WTC11 (cell line): ENCODE measurements around the gene NDUFA13. TPM values are rescaled to one million over a fixed set of nuclear protein-coding genes. Genes with fewer than 3 reads are reported as not detected.

Experiments used
- ATAC-seq: fragments of 200-7000 bp; cut with Tn5 transposase; 2 replicates; pipeline ENCODE4 v1.10.0; 2021; ENCODE audit warnings: mild to moderate bottlenecking, moderate library complexity
- CTCF ChIA-PET: fragments of 300-600 bp; sonication (Branson Sonifier 250); formaldehyde crosslinking; loops from one replicate; lab custom pipeline; 2021; ENCODE audit warnings: antibody characterized with exemption; lab: Charles Lee
- POLR2A ChIA-PET: fragments of 350-600 bp; sonication (Branson Sonifier 250); formaldehyde crosslinking; loops from one replicate; lab custom pipeline; 2021; ENCODE audit warnings: antibody characterized with exemption; lab: Charles Lee
- DNase-seq: peaks from one replicate; pipeline ENCODE4 v3.0.0; 2021; ENCODE audit warnings: low spot score
- H3K27ac Mint-ChIP-seq: 2 replicates; pipeline ENCODE4 v1.8.0; 2021; ENCODE audit warnings: mixed read lengths
- H3K27me3 Mint-ChIP-seq: 2 replicates; pipeline ENCODE4 v1.8.0; 2021; ENCODE audit warnings: low read depth, mild to moderate bottlenecking, moderate library complexity, mixed read lengths
- H3K36me3 Mint-ChIP-seq: 2 replicates; pipeline ENCODE4 v1.8.0; 2021; ENCODE audit warnings: mixed read lengths
- H3K4me1 Mint-ChIP-seq: 2 replicates; pipeline ENCODE4 v1.8.0; 2022; ENCODE audit warnings: mixed read lengths
- H3K4me3 Mint-ChIP-seq: 2 replicates; pipeline ENCODE4 v1.8.0; 2021; ENCODE audit warnings: mild to moderate bottlenecking, moderate library complexity, mixed read lengths
- H3K9me3 Mint-ChIP-seq: 2 replicates; pipeline ENCODE4 v1.8.0; 2021; ENCODE audit warnings: mixed read lengths
- ATF3 ChIP-seq: sonication (generic); formaldehyde crosslinking; conservative IDR thresholded peaks from 2 replicates; pipeline ENCODE4 v1.8.1; 2022; ENCODE audit warnings: mild to moderate bottlenecking, missing genetic modification reagents
- E2F4 ChIP-seq: sonication (generic); formaldehyde crosslinking; IDR thresholded peaks from 2 replicates; pipeline ENCODE4 v1.8.1; 2022; ENCODE audit warnings: low read depth, mild to moderate bottlenecking, moderate library complexity, missing genetic modification reagents, borderline replicate concordance
- E2F5 ChIP-seq: sonication (generic); formaldehyde crosslinking; IDR thresholded peaks from 2 replicates; pipeline ENCODE4 v1.8.1; 2022; ENCODE audit warnings: mild to moderate bottlenecking, moderate library complexity, missing genetic modification reagents
- ETV6 ChIP-seq: sonication (generic); formaldehyde crosslinking; IDR thresholded peaks from 2 replicates; pipeline ENCODE4 v1.8.1; 2022; ENCODE audit warnings: mild to moderate bottlenecking, missing genetic modification reagents
- FOXP4 ChIP-seq: sonication (generic); formaldehyde crosslinking; IDR thresholded peaks from 2 replicates; pipeline ENCODE4 v1.8.0; 2022; ENCODE audit warnings: mild to moderate bottlenecking, missing genetic modification reagents
- GTF2I ChIP-seq: fragments of 250-450 bp; sonication (Bioruptor Pico); conservative IDR thresholded peaks from 2 replicates; pipeline ENCODE4 v1.4.0; 2021; ENCODE audit warnings: mild to moderate bottlenecking
- HMGXB4 ChIP-seq: sonication (generic); formaldehyde crosslinking; IDR thresholded peaks from 2 replicates; pipeline ENCODE4 v1.8.1; 2023; ENCODE audit warnings: mild to moderate bottlenecking, moderate library complexity, missing genetic modification reagents
- JUN ChIP-seq: sonication (generic); formaldehyde crosslinking; IDR thresholded peaks from 2 replicates; pipeline ENCODE4 v1.8.0; 2023; ENCODE audit warnings: mild to moderate bottlenecking, missing genetic modification reagents
- SMAD4 ChIP-seq: sonication (generic); formaldehyde crosslinking; IDR thresholded peaks from 2 replicates; pipeline ENCODE4 v1.8.0; 2022; ENCODE audit warnings: mild to moderate bottlenecking, missing genetic modification reagents
- USF1 ChIP-seq: sonication (generic); formaldehyde crosslinking; IDR thresholded peaks from 2 replicates; pipeline ENCODE4 v1.8.0; 2022; ENCODE audit warnings: mild to moderate bottlenecking, missing genetic modification reagents
- USF2 ChIP-seq: sonication (generic); formaldehyde crosslinking; IDR thresholded peaks from 2 replicates; pipeline ENCODE4 v1.8.1; 2023; ENCODE audit warnings: mild to moderate bottlenecking, missing genetic modification reagents, moderate library complexity
- ZNF121 ChIP-seq: sonication (generic); formaldehyde crosslinking; IDR thresholded peaks from 2 replicates; pipeline ENCODE4 v1.8.0; 2023; ENCODE audit warnings: missing genetic modification reagents
- ZNF396 ChIP-seq: fragments of 250-450 bp; sonication (Bioruptor Pico); IDR thresholded peaks from 2 replicates; pipeline ENCODE4 v1.8.0; 2021; ENCODE audit warnings: mild to moderate bottlenecking, moderate library complexity, borderline replicate concordance
- ZNF425 ChIP-seq: fragments of 250-450 bp; sonication (Bioruptor Pico); conservative IDR thresholded peaks from 2 replicates; pipeline ENCODE4 v1.9.0; 2021; ENCODE audit warnings: mild to moderate bottlenecking
- ZSCAN18 ChIP-seq: fragments of 250-450 bp; sonication (Bioruptor Pico); IDR thresholded peaks from 2 replicates; pipeline ENCODE4 v2.1.2; 2022; ENCODE audit warnings: mild to moderate bottlenecking, moderate library complexity
- total RNA-seq: library from RNA; stranded (reverse); gene quantifications from 3 replicates; pipeline ENCODE4 v1.2.3, GENCODE V29; 2021

NDUFA13 gene
- total RNA-seq, 1 experiment from 2014 or later = 519 TPM

GRCh38 chr19:19517235-19517619 is 1.2 kb downstream of the NDUFA13 start:
- Mint-ChIP-seq H3K4me1 (peaks cover 4% of the 10 kb centered on the region; the same call in 1 of the 2 replicates), H3K4me3 (peak overlapping the region; percentile 90), H3K27ac (no peak overlapping the region), H3K9me3 (no peaks in the 10 kb centered on the region), H3K36me3 (peaks cover 20% of the 10 kb centered on the region), H3K27me3 (no peaks in the 10 kb centered on the region)
- no peak for TF ChIP-seq ZSCAN18 (CRISPR knock-in tag)
- TF ChIP-seq GTF2I (CRISPR knock-in tag) = no peak
- TF ChIP-seq ZNF425 = no peak
- no peak for TF ChIP-seq E2F4 (CRISPR knock-in tag)
- peak; percentile 52; the same call in 1 of the 2 replicates for TF ChIP-seq ZNF121 (CRISPR knock-in tag)
- no peak for TF ChIP-seq ZNF396 (CRISPR knock-in tag)
- CTCF ChIA-PET = interaction anchor here (1.6 to 2.5 kb wide), 2 partner anchors 37 to 150 kb away, joined by 5 to 12 read pairs; no protein-coding TSS in a partner anchor
- no peak for DNase-seq
- POLR2A ChIA-PET = no interaction called here
- ATAC-seq = no peak

GRCh38 chr19:19520989-19521388 is 5.0 kb downstream of the NDUFA13 start:
- ATAC-seq (no peak), DNase-seq (no peak)
- Mint-ChIP-seq H3K27ac (peak overlapping the region; percentile 38; the same call in 1 of the 2 replicates), H3K9me3 (no peaks in the 10 kb centered on the region), H3K4me3 (no peak overlapping the region), H3K36me3 (peaks cover 27% of the 10 kb centered on the region), H3K27me3 (no peaks in the 10 kb centered on the region), H3K4me1 (0 out of 2 replicates have a peak, but pooled peaks cover 2% of the 10 kb centered on the region)
- ChIA-PET CTCF (no interaction called here), POLR2A (no interaction called here)
- no peak for TF ChIP-seq USF2
- no peak for TF ChIP-seq ATF3 (CRISPR knock-in tag)
- no peak for TF ChIP-seq USF1
- TF ChIP-seq FOXP4 (CRISPR knock-in tag) = no peak
- no peak for TF ChIP-seq HMGXB4 (CRISPR knock-in tag)
- TF ChIP-seq JUN (CRISPR knock-in tag) = no peak
- no peak for TF ChIP-seq SMAD4 (CRISPR knock-in tag)
- no peak for TF ChIP-seq E2F5 (CRISPR knock-in tag)
- TF ChIP-seq ETV6 = no peak
